RWPE2 (cell line): ENCODE data around the gene ITSN1.

Source experiments
- ATAC-seq: fragments of 200-7000 bp; cut with Tn5 transposase; 3 replicates; pipeline ENCODE4 v1.9.1; 2021; ENCODE audit warnings: low read depth
- DNase-seq: peaks from one replicate; pipeline ENCODE4 v3.0.0-alpha.2; 2020; ENCODE audit warnings: low spot score
- H3K27ac ChIP-seq: fragments of 450-650 bp; 2 replicates; pipeline ENCODE4 v1.5.1; 2017; ENCODE audit warnings: mild to moderate bottlenecking; ENCODE audit not compliant: poor library complexity, severe bottlenecking
- H3K27me3 ChIP-seq: fragments of 250-450 bp; sonication (Bioruptor Pico); 2 replicates; pipeline ENCODE4 v1.5.1; 2021; ENCODE audit warnings: mild to moderate bottlenecking, moderate library complexity; ENCODE audit not compliant: insufficient read depth, poor library complexity, severe bottlenecking
- H3K36me3 ChIP-seq: fragments of 250-450 bp; sonication (Bioruptor Pico); 2 replicates; pipeline ENCODE4 v1.5.1; 2020; ENCODE audit warnings: low read depth, mild to moderate bottlenecking, moderate library complexity
- H3K4me1 ChIP-seq: fragments of 250-450 bp; sonication (Bioruptor Pico); 2 replicates; pipeline ENCODE4 v1.5.1; 2021; ENCODE audit warnings: mild to moderate bottlenecking, moderate library complexity; ENCODE audit not compliant: insufficient read depth, poor library complexity, severe bottlenecking
- H3K4me3 ChIP-seq: fragments of 250-450 bp; sonication (Bioruptor Pico); 2 replicates; pipeline ENCODE4 v1.5.1; 2021; ENCODE audit warnings: mild to moderate bottlenecking, moderate library complexity; ENCODE audit not compliant: severe bottlenecking
- H3K9me3 ChIP-seq: fragments of 250-450 bp; sonication (Bioruptor Pico); 2 replicates; pipeline ENCODE4 v1.5.1; 2021; ENCODE audit warnings: mild to moderate bottlenecking, moderate library complexity; ENCODE audit not compliant: severe bottlenecking
- TF ChIP-seq, protein P1 (sequence below): fragments of 450-650 bp; IDR thresholded peaks from one replicate; pipeline ENCODE4 v1.5.1; 2017; ENCODE audit warnings: mild to moderate bottlenecking, moderate library complexity; ENCODE audit not compliant: poor library complexity, severe bottlenecking

The ITSN1 gene

DNA sequence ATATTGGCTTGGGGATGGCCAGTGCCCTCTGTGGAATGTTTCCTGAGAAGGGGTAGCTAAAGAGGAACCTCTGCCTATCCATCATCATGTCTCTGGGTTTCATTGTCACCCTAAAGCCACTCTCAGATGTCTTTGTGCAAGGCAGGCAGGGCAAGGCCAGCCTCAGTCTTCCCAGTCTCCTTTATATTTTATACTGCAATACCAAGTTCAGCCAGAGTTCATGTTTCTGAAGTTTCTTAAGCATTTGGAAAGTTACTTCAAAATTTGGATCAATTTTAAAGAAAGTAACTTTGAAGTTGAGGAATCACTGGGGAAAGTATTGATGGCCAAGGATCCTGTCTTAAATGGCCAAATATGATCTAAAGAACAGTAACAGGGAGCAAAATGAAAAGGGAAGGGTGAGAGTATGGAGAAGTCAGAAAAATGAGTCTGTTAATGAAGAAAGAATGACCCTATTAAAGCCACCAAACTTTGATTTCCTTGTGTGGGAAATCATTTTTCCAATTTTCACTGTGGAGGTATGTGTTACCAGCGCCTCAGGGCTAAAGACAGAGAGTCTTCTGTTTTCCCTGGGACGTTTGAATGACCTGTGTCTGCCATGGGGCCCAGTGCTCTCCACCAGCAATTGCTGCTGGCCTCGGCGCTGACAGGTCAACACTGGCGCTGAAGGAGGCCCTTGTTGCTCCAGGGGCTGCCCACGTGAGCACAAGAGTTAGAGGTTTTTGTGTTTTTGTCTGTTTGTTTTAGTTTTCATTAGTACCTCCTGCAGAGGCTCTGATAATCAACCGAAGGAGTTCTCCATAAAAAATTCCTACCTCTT, 179.4 kb downstream of the ITSN1 start:
- TF ChIP-seq, protein P1, sequence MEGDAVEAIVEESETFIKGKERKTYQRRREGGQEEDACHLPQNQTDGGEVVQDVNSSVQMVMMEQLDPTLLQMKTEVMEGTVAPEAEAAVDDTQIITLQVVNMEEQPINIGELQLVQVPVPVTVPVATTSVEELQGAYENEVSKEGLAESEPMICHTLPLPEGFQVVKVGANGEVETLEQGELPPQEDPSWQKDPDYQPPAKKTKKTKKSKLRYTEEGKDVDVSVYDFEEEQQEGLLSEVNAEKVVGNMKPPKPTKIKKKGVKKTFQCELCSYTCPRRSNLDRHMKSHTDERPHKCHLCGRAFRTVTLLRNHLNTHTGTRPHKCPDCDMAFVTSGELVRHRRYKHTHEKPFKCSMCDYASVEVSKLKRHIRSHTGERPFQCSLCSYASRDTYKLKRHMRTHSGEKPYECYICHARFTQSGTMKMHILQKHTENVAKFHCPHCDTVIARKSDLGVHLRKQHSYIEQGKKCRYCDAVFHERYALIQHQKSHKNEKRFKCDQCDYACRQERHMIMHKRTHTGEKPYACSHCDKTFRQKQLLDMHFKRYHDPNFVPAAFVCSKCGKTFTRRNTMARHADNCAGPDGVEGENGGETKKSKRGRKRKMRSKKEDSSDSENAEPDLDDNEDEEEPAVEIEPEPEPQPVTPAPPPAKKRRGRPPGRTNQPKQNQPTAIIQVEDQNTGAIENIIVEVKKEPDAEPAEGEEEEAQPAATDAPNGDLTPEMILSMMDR = no peak
- H3K27ac ChIP-seq = no peak overlapping the region
- no peaks in the 10 kb centered on the region for H3K4me1 ChIP-seq
- H3K27me3 ChIP-seq = no peaks in the 10 kb centered on the region
- no peak overlapping the region for H3K4me3 ChIP-seq
- ATAC-seq (no peak), DNase-seq (no peak)
- no peaks in the 10 kb centered on the region for H3K9me3 ChIP-seq
- H3K36me3 ChIP-seq = peaks cover 36% of the 10 kb centered on the region

DNA sequence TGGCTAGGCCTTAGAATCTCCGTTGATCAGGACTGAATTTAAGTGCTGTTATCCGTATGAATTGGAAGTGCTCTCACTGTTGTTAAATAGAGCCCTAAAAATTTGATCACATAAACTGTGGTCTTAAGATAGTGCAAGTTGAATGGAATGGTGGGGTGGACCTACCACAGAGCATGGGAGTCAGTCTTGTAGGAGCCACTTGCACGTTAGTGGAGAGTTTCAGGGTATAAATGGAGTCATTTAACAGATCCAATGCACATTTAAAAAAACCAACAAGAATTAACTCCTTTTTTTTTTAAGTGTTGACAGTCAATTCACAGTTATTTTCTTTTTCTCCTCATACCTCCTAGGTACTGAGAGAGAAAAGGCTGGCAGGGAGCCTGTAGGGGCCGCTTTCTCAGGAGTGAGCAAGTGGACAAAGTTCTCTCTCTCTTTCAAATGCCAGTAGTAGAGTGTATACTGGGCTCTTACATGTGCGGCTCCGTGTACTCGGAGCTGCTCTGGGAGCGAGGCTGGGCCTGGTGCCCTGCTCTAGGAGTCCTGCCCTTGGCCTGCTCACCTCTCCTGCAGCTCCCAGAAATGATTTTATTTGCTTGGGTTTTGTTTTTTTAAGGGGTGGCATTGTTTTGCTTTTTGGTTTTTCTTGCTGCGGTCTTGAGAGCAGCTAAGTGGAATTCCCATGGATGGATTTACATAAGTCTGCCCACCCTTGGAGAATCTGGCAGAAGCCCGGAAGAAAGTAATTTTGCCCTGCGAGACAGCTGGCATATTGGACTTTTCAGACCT, 182.0 kb downstream of the ITSN1 start:
- Histone ChIP-seq H3K27ac (no peak overlapping the region), H3K9me3 (no peaks in the 10 kb centered on the region), H3K27me3 (no peaks in the 10 kb centered on the region), H3K4me1 (no peaks in the 10 kb centered on the region), H3K4me3 (no peak overlapping the region), H3K36me3 (peaks cover 20% of the 10 kb centered on the region)
- no peak for ATAC-seq
- TF ChIP-seq, protein P1 = no peak
- DNase-seq = no peak

DNA sequence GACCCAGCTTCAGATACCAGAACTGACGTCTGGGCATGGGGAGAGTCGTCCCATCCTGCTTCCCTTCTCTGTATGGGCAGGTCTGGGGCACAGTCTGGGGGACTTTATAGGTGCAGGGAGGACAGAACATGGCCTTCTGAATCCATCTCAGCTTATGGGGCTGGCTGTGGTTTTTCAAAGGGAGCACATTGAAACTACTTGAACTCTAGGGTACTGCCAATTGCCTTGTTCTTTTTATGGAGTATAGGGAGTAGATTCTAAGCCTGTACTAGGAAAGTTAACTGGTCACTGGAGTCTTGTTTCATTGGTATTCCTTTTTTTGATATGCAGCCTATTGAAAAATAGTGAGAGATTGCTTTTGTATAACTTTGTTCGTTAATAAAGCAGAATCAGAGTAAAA, 183.1 kb downstream of the ITSN1 start:
- TF ChIP-seq, protein P1 = no peak

GRCh38 chr21:33825915-33826314, 183.6 kb downstream of the ITSN1 start:
- Histone ChIP-seq H3K36me3 (peaks cover 12% of the 10 kb centered on the region), H3K9me3 (no peaks in the 10 kb centered on the region), H3K27ac (no peak overlapping the region), H3K4me3 (no peak overlapping the region), H3K4me1 (no peaks in the 10 kb centered on the region), H3K27me3 (no peaks in the 10 kb centered on the region)
- TF ChIP-seq, protein P1 = no peak
- ATAC-seq (no peak), DNase-seq (no peak)

More for the DNA sequence above, 183.1 kb downstream of the ITSN1 start:
- H3K9me3 ChIP-seq = no peaks in the 10 kb centered on the region
- no peak overlapping the region for H3K27ac ChIP-seq
- H3K4me3 ChIP-seq = no peak overlapping the region
- H3K36me3 ChIP-seq = peaks cover 17% of the 10 kb centered on the region
- DNase-seq (no peak), ATAC-seq (no peak)
- H3K4me1 ChIP-seq = no peaks in the 10 kb centered on the region
- no peaks in the 10 kb centered on the region for H3K27me3 ChIP-seq
